Breast epithelium (tissue), 4 donors: ENCODE results near the gene MGAM2. TPM values are rescaled to one million over a fixed set of nuclear protein-coding genes. Genes with fewer than 3 reads are reported as not detected.

ENCODE experiments used
- DNase-seq, 2 donors: peaks; one replicate each; pipeline ENCODE4 v3.0.0-alpha.2; 2019; ENCODE audit warnings: low spot score in 2 of 2
- H3K27ac ChIP-seq, 2 donors: fragments of 200-600 bp; sonication (generic) in 1 of 2; one replicate each; pipeline ENCODE4 v1.5.1; 2016 to 2019; ENCODE audit warnings: mild to moderate bottlenecking in 1 of 2
- H3K27me3 ChIP-seq, 2 donors: fragments of 200-600 bp; sonication (generic) in 1 of 2; one replicate each; pipeline versions ENCODE4 v1.5.1 to v1.6.0; 2017 to 2019; ENCODE audit warnings: control low read depth in 1 of 2, mild to moderate bottlenecking in 1 of 2
- H3K36me3 ChIP-seq: fragments of 200-600 bp; one replicate; pipeline ENCODE4 v1.5.1; 2019
- H3K4me1 ChIP-seq, 2 donors: fragments of 200-600 bp; sonication (generic); one replicate each; pipeline ENCODE4 v1.5.1; 2016 to 2019; ENCODE audit warnings: control low read depth in 1 of 2
- H3K4me3 ChIP-seq, 3 donors: fragments of 200-600 bp; sonication (generic); 1 replicate in 2 of 3; 2 replicates in 1 of 3; pipeline ENCODE4 v1.5.1; 2016 to 2019; ENCODE audit warnings: mild to moderate bottlenecking in 3 of 3, moderate library complexity in 2 of 3
- H3K9me3 ChIP-seq, 2 donors: fragments of 200-600 bp; sonication (generic) in 1 of 2; one replicate each; pipeline ENCODE4 v1.5.1; 2016 to 2019; ENCODE audit warnings: control low read depth in 1 of 2
- POLR2A ChIP-seq: fragments of 450-650 bp; IDR thresholded peaks from one replicate; pipeline ENCODE4 v1.6.1; 2016; ENCODE audit warnings: antibody characterized with exemption, mild to moderate bottlenecking, moderate library complexity
- POLR2AphosphoS5 ChIP-seq, 3 donors: sonication (generic); formaldehyde crosslinking; IDR thresholded peaks; one replicate each; pipeline ENCODE4 v1.6.1; 2017; ENCODE audit warnings: antibody characterized with exemption in 3 of 3
- intact Hi-C: fragments of 100-400 bp; cut with DNase I; formaldehyde crosslinking; loops from one replicate; pipeline ENCODE4 v1.15.1; 2023; ENCODE audit warnings: low total_unique reads
- total RNA-seq, 3 donors: library from RNA; depleted of rRNA; stranded (reverse); fragments of >200 nt; gene quantifications; one replicate each; pipeline ENCODE4 v1.1.0, GENCODE V29; 2016
- TF ChIP-seq, protein P1 (sequence below), 3 donors: fragments of 450-650 bp; IDR thresholded peaks; one replicate each; pipeline ENCODE4 v1.5.1; 2016 to 2017; ENCODE audit warnings: antibody characterized with exemption in 3 of 3, mild to moderate bottlenecking in 3 of 3, moderate library complexity in 3 of 3

MGAM2 gene
- total RNA-seq, 3 donors from 2014 or later, result under 0.01 to 2.9 (median 2.3) TPM

DNA sequence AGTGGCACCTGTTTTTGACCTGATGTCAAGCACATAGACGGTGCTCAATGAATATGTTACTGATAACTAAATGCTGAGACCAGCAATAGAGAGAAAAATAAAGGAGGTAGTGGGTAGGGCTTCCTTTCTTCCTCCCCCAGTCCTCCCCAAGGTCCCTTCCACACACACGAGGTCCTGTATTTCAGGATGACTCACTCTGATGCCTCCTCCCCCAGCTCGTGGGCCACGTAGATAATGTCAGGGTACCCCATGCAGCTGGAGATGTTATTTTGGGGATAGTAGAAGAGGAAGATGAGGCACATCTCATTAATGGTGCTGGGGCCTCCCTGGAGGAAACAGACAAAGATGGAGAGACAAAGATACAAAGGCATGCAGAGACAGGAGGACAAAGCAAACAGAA, 129.0 kb downstream of the MGAM2 start:
- Histone ChIP-seq H3K36me3 (no peaks in the 10 kb centered on the region), H3K9me3 (peaks cover 0 to 3% of the 10 kb centered on the region in 2 donors), H3K27me3 (no peaks in the 10 kb centered on the region), H3K4me1 (no peaks in the 10 kb centered on the region), H3K4me3 (no peak overlapping the region), H3K27ac (no peak overlapping the region)
- no peak for DNase-seq
- intact Hi-C loops, result no loop called here
- TF ChIP-seq, protein P1, sequence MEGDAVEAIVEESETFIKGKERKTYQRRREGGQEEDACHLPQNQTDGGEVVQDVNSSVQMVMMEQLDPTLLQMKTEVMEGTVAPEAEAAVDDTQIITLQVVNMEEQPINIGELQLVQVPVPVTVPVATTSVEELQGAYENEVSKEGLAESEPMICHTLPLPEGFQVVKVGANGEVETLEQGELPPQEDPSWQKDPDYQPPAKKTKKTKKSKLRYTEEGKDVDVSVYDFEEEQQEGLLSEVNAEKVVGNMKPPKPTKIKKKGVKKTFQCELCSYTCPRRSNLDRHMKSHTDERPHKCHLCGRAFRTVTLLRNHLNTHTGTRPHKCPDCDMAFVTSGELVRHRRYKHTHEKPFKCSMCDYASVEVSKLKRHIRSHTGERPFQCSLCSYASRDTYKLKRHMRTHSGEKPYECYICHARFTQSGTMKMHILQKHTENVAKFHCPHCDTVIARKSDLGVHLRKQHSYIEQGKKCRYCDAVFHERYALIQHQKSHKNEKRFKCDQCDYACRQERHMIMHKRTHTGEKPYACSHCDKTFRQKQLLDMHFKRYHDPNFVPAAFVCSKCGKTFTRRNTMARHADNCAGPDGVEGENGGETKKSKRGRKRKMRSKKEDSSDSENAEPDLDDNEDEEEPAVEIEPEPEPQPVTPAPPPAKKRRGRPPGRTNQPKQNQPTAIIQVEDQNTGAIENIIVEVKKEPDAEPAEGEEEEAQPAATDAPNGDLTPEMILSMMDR (IDR thresholded peaks at IDR 0.05), result no peak
- TF ChIP-seq POLR2A (no peak), POLR2AphosphoS5 (IDR thresholded peaks at IDR 0.05) (no peak)

DNA sequence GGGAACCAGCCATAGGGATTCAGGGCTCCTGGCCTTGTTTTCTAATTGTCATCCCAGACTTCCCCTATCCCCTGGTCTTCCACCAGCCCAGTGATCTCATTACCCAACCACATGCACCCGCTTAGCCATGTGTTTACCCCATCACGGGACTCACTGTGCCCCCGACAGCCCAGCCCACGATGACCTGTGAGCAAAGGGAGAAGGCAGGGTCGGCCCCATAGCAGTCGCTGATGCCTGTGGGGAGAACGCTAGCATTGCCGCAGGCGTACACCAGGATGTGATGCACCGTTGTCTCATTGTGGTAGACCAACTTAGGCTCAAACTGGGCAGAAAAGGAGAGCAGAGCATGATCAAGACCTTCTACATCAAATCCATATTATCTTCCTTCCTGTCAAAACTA, 132.3 kb downstream of the MGAM2 start:
- no peaks in the 10 kb centered on the region for H3K36me3 ChIP-seq
- TF ChIP-seq POLR2AphosphoS5 (IDR thresholded peaks at IDR 0.05) (no peak), POLR2A (no peak)
- TF ChIP-seq, protein P1 (IDR thresholded peaks at IDR 0.05), result no peak
- H3K27ac ChIP-seq, result no peak overlapping the region
- H3K9me3 ChIP-seq, result no peaks in the 10 kb centered on the region
- H3K27me3 ChIP-seq, result no peaks in the 10 kb centered on the region
- intact Hi-C loops, result no loop called here
- no peak for DNase-seq
- H3K4me1 ChIP-seq, result no peaks in the 10 kb centered on the region
- H3K4me3 ChIP-seq, result no peak overlapping the region

DNA sequence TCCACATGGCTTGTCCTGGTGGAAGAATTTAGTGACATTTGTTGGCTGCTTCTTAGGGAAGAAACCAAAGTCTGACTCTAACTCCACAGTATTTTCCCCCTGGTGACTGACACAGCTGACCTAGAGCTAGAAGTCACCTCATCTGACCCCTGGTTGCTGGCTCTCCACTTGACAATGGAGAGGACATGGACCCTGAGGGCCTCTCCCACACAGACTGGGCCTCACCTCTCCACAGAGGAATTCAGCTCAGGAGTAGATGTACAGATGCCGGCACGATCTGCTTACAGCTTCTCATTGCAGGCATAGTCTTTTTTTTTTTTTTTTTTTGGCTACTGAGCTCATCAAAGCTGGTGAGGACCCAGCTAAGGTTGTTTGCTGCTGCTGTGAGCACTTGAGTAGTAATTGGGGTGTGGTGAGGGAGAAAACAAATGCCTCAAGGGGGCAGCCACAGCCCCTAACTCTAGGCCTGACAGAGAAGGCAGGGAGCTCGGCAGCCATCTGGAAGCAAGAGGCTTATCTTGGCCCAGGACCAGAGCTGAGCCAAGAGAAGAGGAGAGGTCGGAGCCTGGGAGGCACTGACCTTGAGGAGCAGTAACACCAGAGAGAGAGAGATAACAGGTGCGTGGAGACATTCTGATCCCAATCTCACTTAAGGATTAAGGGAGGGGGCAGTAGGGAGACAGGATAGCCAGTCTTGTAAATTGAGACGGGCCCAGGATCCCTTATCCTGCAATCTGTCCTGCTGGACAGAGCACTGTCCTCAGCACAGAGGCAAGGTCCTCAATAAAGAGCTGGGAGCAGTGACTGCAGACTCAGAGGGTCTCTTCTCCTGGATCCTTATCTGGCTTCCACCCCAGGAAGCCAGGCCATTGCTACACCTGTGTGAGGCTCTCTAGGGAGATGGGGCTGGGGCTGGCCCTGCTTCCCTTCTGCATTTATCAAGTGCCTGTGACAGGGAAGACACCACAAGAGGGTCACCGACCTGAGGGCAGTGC, 136.9 kb downstream of the MGAM2 start:
- no peak overlapping the region for H3K4me3 ChIP-seq
- H3K36me3 ChIP-seq, result no peaks in the 10 kb centered on the region
- intact Hi-C loops, result no loop called here
- no peaks in the 10 kb centered on the region for H3K4me1 ChIP-seq
- H3K27me3 ChIP-seq, result no peaks in the 10 kb centered on the region
- no peak overlapping the region for H3K27ac ChIP-seq
- TF ChIP-seq, protein P1 (IDR thresholded peaks at IDR 0.05), result no peak
- no peak for TF ChIP-seq POLR2A
- TF ChIP-seq POLR2AphosphoS5 (IDR thresholded peaks at IDR 0.05), result no peak
- H3K9me3 ChIP-seq, result no peaks in the 10 kb centered on the region
- DNase-seq, result no peak

DNA sequence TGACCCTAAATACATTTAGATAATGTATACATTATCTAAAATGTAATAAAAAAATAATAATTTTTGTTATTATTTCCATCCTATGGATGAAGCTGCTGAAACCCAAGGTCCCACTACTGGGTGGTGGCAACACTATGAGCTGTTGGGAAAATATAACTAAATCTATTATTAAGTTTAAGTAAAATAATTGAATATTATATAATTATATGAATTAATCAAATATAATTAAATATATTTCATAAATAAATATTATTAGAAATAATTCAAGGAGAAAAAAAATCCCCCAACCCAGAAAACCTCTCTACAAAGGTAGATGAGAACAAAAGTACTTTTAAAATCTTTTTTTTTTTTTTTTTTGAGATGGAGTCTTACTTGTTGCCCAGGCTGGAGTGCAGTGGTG, 138.4 kb downstream of the MGAM2 start:
- intact Hi-C loops, result no loop called here
- Histone ChIP-seq H3K9me3 (no peaks in the 10 kb centered on the region), H3K27ac (no peak overlapping the region), H3K4me1 (no peaks in the 10 kb centered on the region), H3K36me3 (no peaks in the 10 kb centered on the region), H3K4me3 (no peak overlapping the region), H3K27me3 (no peaks in the 10 kb centered on the region)
- TF ChIP-seq POLR2A (no peak), POLR2AphosphoS5 (IDR thresholded peaks at IDR 0.05) (no peak)
- TF ChIP-seq, protein P1 (IDR thresholded peaks at IDR 0.05), result no peak
- DNase-seq, result no peak

DNA sequence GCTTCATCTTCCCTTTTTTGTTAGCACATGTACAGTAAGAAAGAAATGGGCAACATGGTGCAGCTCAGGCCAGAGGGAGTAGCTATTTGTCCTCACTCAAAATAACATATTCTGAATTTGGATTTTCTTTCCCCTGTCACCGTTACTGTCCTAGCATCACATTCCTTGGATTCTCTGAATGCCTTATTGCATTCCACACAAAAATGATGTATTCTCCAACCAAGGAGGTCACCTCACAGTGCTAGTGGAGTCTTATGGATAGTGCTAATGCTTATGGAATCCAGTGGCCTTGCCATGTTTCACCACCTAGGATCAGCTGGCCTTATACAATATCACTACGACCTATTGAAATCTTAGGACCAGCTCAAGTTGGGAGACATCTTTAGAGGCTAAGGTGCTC, 139.2 kb downstream of the MGAM2 start:
- intact Hi-C loops, result no loop called here
- TF ChIP-seq POLR2AphosphoS5 (IDR thresholded peaks at IDR 0.05) (no peak), POLR2A (no peak)
- TF ChIP-seq, protein P1 (IDR thresholded peaks at IDR 0.05), result no peak
- Histone ChIP-seq H3K4me1 (no peaks in the 10 kb centered on the region), H3K27ac (no peak overlapping the region), H3K27me3 (no peaks in the 10 kb centered on the region), H3K36me3 (no peaks in the 10 kb centered on the region), H3K9me3 (no peaks in the 10 kb centered on the region), H3K4me3 (no peak overlapping the region)
- DNase-seq, result no peak
